HG02642 (cell line): ENCODE results near the gene MEF2A.
"Not testable (repeated sequence)": the region's sequence is repeated elsewhere in the genome, so short reads cannot be mapped to it uniquely, and the experiment has no call there.

ENCODE experiments used
- ATAC-seq: cut with Tn5 transposase; IDR thresholded peaks from one replicate; pipeline ENCODE4 v1.9.1; 2021; ENCODE audit warnings: mild to moderate bottlenecking; ENCODE audit not compliant: unreplicated experiment, poor library complexity

MEF2A gene

GRCh38 chr15:99565299-99566156 lies at the start of gene MEF2A:
TSS of gene MEF2A (plus strand) at chr15:99565984. CDS start at chr15:99633120, 67,136 bp downstream.
- peak; percentile 62 for ATAC-seq

- no peak for ATAC-seq
Measured at GRCh38 chr15:99518191-99518590, 47.6 kb upstream of the MEF2A start.

- not testable (repeated sequence) for ATAC-seq
Measured at GRCh38 chr15:99519366-99519765, 46.4 kb upstream of the MEF2A start.

- ATAC-seq, result no peak
Measured at GRCh38 chr15:99522288-99522687, 43.5 kb upstream of the MEF2A start.

- ATAC-seq, result no peak
Measured at GRCh38 chr15:99526176-99526575, 39.6 kb upstream of the MEF2A start.

GRCh38 chr15:99526671-99527070 lies 39.1 kb upstream of the MEF2A start:
- no peak for ATAC-seq

GRCh38 chr15:99536422-99537040 lies 29.3 kb upstream of the MEF2A start:
- ATAC-seq, result no peak

GRCh38 chr15:99537344-99537743 lies 28.4 kb upstream of the MEF2A start:
- no peak for ATAC-seq

- ATAC-seq, result no peak
Measured at GRCh38 chr15:99538261-99538660, 27.5 kb upstream of the MEF2A start.

- ATAC-seq, result no peak
Measured at GRCh38 chr15:99542828-99543227, 23.0 kb upstream of the MEF2A start.

- no peak for ATAC-seq
Measured at GRCh38 chr15:99545605-99546004, 20.2 kb upstream of the MEF2A start.

GRCh38 chr15:99546441-99547100 lies 19.2 kb upstream of the MEF2A start:
- ATAC-seq, result no peak

GRCh38 chr15:99547517-99547916 lies 18.3 kb upstream of the MEF2A start:
- no peak for ATAC-seq

- no peak for ATAC-seq
Measured at GRCh38 chr15:99550077-99550476, 15.7 kb upstream of the MEF2A start.

- no peak for ATAC-seq
Measured at GRCh38 chr15:99552111-99552510, 13.7 kb upstream of the MEF2A start.

- ATAC-seq, result no peak
Measured at GRCh38 chr15:99554880-99555488, 10.8 kb upstream of the MEF2A start.

- ATAC-seq, result no peak
Measured at GRCh38 chr15:99556011-99556410, 9.8 kb upstream of the MEF2A start.

GRCh38 chr15:99556578-99556977 lies 9.2 kb upstream of the MEF2A start:
- no peak for ATAC-seq

GRCh38 chr15:99558084-99558483 lies 7.7 kb upstream of the MEF2A start:
- no peak for ATAC-seq

GRCh38 chr15:99558571-99558970 lies 7.2 kb upstream of the MEF2A start:
- no peak for ATAC-seq
